ENCODE data around the gene SLC27A4. TPM values are rescaled to one million over a fixed set of nuclear protein-coding genes. Genes with fewer than 3 reads are reported as not detected.

The SLC27A4 gene
- total and polyA plus RNA-seq, 7 donors = 10.4 to 61.5 (median 24.7) TPM

DNA sequence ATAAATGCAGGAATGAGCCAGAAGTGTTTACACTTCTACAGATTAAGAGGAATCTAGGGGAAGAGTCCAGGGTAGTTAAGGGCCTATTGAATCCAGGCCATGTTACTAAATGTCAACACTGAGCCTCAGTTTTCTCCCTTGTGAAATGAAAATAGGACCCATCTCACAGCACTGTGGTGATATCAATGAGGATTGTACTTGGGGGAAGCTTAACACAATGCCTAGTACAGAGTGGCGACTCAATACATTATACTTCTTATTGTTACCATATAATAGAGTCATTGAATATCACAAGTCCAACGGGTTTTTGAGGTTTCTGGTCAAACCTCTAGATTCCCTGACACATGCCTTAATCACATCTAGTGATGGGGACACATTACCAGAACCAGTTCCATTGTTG, 22.7 kb upstream of the SLC27A4 start:
- DNase-seq (no peak), ATAC-seq (no peak)
- TF ChIP-seq, protein P1, sequence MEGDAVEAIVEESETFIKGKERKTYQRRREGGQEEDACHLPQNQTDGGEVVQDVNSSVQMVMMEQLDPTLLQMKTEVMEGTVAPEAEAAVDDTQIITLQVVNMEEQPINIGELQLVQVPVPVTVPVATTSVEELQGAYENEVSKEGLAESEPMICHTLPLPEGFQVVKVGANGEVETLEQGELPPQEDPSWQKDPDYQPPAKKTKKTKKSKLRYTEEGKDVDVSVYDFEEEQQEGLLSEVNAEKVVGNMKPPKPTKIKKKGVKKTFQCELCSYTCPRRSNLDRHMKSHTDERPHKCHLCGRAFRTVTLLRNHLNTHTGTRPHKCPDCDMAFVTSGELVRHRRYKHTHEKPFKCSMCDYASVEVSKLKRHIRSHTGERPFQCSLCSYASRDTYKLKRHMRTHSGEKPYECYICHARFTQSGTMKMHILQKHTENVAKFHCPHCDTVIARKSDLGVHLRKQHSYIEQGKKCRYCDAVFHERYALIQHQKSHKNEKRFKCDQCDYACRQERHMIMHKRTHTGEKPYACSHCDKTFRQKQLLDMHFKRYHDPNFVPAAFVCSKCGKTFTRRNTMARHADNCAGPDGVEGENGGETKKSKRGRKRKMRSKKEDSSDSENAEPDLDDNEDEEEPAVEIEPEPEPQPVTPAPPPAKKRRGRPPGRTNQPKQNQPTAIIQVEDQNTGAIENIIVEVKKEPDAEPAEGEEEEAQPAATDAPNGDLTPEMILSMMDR (IDR thresholded peaks at IDR 0.05) = no peak
- intact Hi-C loops (cut with DNase I) = no loop called here
- Histone ChIP-seq H3K4me1 (peaks cover 9% of the 10 kb centered on the region), H3K9me3 (no peaks in the 10 kb centered on the region), H3K27ac (no peak overlapping the region), H3K27me3 (ENCODE audit: insufficient read depth in 3 of 3, low read length in 2 of 3) (no peaks in the 10 kb centered on the region), H3K36me3 (ENCODE audit: insufficient read depth in 1 of 2, low read depth in 1 of 2) (peaks cover 0 to 83% of the 10 kb centered on the region in 2 donors), H3K4me3 (no peak overlapping the region)
- 74 to 91% (median 89%) methylated on average over 2 of the region's 2 CpGs for WGBS, 3 donors

DNA sequence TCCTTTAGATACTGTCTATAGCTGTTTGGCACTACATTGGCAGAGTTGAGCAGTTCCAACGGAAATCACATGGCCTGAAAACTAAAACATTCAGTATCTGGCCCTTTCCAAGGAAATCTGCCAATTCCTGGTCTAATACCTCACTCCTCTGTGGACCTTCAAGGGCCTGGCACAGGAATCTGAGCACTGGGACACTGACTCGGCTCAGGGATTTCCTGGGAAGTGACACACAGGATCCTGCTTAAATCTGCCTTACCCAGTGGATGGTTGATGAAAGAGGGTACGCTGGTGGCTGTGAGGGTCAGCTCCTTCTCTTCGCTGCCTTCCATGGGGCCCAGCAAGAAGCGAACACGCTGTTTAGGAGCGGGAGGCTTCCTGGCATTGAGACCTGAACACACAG, 19.0 kb upstream of the SLC27A4 start:
- intact Hi-C loops (cut with DNase I) = no loop called here
- Histone ChIP-seq H3K27me3 (ENCODE audit: insufficient read depth in 3 of 3, low read length in 2 of 3) (no peaks in the 10 kb centered on the region), H3K4me3 (peak overlapping the region; percentile 76), H3K27ac (no peak overlapping the region), H3K9me3 (no peaks in the 10 kb centered on the region), H3K4me1 (peaks cover 20% of the 10 kb centered on the region), H3K36me3 (ENCODE audit: insufficient read depth in 1 of 2, low read depth in 1 of 2) (peaks cover 0 to 67% of the 10 kb centered on the region in 2 donors)
- WGBS, 3 donors = 75 to 80% (median 78%) methylated on average over 7 of the region's 7 CpGs
- TF ChIP-seq, protein P1 (IDR thresholded peaks at IDR 0.05) = no peak
- ATAC-seq = no peak
- no peak for DNase-seq

DNA sequence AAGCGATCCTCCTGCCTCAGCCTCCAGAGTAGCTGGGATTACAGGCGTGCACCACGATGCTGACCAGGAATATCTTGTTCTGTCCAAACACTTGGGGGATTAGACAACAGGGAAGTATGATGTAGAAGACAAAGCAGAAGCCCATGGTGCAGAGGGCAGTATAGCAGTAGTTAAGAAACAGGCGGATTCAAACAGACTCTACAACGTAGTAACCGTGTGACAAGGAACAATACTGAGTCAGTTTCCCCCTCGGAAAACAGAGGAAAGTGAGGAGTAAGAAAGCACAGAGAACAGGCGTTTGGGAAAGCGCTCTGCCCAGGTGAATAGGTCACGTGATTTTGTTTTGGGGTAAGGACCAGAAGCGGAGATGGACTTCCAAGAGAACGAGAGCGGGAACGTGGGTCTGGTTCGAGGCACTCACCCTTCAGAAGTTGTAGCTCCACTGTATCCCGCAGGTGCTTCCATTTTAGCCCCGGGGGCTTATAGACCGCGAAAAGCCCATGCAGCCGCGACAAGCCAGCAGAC, 18.4 kb upstream of the SLC27A4 start:
- intact Hi-C loops (cut with DNase I) = no loop called here
- H3K9me3 ChIP-seq = no peaks in the 10 kb centered on the region

DNA sequence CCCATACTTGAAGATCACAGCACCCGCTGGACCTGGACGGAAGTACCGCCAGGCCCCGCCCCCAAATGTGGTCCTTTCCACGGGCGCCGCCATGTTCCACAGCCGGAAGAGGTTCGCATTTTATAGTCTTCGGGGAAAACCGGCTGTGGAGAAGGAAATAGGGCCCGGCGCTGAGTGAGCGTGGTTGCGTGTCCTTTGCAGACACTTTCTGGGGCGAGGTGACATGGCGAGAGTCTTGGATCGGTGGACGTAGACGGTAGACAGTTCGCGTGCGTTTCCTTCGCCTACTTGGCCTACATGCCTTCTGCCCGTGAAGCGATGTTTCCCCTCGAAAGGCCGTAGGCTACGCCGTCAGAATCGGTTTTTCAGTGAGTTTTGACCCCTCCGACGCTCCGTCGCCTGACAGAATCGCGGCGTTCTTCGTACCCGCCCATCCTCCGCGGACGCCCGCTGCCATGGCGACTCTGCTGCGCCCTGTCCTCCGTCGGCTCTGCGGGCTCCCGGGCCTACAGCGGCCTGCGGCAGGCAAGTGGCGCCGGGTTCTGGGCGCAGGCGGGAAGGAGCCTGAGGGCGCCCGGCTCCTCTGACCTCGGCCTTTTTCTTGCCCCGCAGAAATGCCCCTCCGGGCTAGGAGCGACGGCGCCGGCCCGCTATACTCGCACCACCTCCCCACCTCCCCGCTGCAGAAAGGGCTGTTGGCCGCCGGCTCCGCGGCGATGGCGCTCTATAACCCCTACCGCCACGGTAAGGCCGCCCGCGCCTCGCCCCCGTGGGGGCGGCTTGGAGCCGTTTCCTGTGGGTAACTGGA, 17.7 kb upstream of the SLC27A4 start, which contains the start of the genes COQ4 and TRUB2:
TSS of gene COQ4 (plus strand) at position 436 of the 808 bp plus-strand sequence. CDS start at position 456, 20 bp downstream.
TSS of gene TRUB2 (minus strand) at position 44 of the 808 bp plus-strand sequence. CDS start at position 5, 39 bp downstream.
- TF ChIP-seq, protein P1 (IDR thresholded peaks at IDR 0.05) = no peak
- 0 to 1% (median 1%) methylated on average over 66 to 83 of the region's 83 CpGs for WGBS, 3 donors
- intact Hi-C loops (cut with DNase I) = no loop called here
- ATAC-seq = peak; percentile 97 to 99 (median 99)
- DNase-seq = peak; percentile 94 to 96
- H3K4me1 ChIP-seq = peaks cover 20% of the 10 kb centered on the region
- no peaks in the 10 kb centered on the region for H3K9me3 ChIP-seq
- peaks cover 0 to 67% of the 10 kb centered on the region in 2 donors for H3K36me3 ChIP-seq (ENCODE audit: insufficient read depth in 1 of 2, low read depth in 1 of 2)
- H3K27ac ChIP-seq = peak within 1 kb of the TSS; percentile 88
- peak within 1 kb of the TSS; percentile 76 for H3K4me3 ChIP-seq
- H3K27me3 ChIP-seq (ENCODE audit: insufficient read depth in 3 of 3, low read length in 2 of 3) = no peaks in the 10 kb centered on the region

More for the DNA sequence above, 18.4 kb upstream of the SLC27A4 start:
- WGBS, 3 donors = 1 to 2% (median 2%) methylated on average over 21 of the region's 21 CpGs
- no peak for DNase-seq
- ATAC-seq = peak in 2 of 4 donors; percentile 4 to 20
- peaks cover 0 to 67% of the 10 kb centered on the region in 2 donors for H3K36me3 ChIP-seq (ENCODE audit: insufficient read depth in 1 of 2, low read depth in 1 of 2)
- H3K27ac ChIP-seq = peak overlapping the region; percentile 88
- H3K4me1 ChIP-seq = peaks cover 20% of the 10 kb centered on the region
- TF ChIP-seq, protein P1 (IDR thresholded peaks at IDR 0.05) = no peak
- H3K27me3 ChIP-seq (ENCODE audit: insufficient read depth in 3 of 3, low read length in 2 of 3) = no peaks in the 10 kb centered on the region
- peak overlapping the region; percentile 76 for H3K4me3 ChIP-seq
